ENCODE results near the gene ZNF37A. TPM values are rescaled to one million over a fixed set of nuclear protein-coding genes. Genes with fewer than 3 reads are reported as not detected.
A peak's percentile ranks its signal among the peaks of the same experiment; 100 is the strongest.
"Not testable (repeated sequence)": the region's sequence is repeated elsewhere in the genome, so short reads cannot be mapped to it uniquely, and the experiment has no call there.

ZNF37A gene
- total RNA-seq, result 10 to 100 TPM; 22.8 to 27.1 TPM
- 1 to 10 TPM; 2.0 to 4.4 TPM for polyA plus RNA-seq

DNA sequence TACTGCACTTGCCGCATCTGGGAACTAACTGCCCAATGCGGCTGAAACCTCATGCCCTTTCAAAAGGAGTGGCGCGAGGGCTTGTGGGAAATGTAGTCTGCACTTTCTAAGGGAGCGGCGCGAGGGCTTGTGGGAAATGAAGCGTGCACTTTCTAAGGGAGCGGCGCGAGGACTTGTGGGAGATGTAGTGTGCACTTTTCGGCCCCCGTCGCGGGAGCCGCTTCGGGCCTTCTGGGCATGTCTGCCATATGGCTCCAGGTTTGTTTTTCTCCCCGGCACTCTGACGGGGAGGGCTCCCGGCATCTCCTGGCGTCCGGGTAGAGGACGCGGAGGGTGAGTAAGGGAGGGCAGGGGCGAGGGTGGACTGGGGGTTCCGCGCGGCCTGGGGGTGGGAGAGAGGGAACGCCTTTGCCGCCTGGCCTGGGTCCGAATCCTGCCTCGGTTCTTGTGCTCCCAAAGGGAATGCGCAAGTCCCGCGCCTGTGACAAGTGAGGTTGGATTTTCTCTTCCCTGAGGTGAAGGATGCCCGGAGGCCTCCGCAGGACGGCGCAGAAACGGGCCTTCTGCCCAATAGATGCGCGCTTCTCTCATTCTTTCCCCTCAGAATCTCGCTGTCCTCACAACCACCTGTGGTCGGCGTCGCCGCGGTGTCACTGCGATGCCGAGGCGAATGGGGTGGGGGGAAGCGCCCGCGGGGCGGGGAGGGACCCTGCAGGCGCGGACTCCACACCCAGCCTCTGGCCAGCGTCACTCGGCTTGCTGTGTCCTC is at the start of gene ZNF37A:
Gene ZNF37A (plus strand): TSS at position 180 of the 769 bp plus-strand sequence. CDS start 2,281 bp downstream, outside the sequence.
- Histone ChIP-seq H3K9me3 (ENCODE audit: control insufficient read depth in 1 of 2, low read length in 2 of 2) (no peaks in the 10 kb centered on the region), H3K4me3 (ENCODE audit: low read length in 2 of 2) (peak within 1 kb of the TSS; percentile 59 to 87), H3K4me1 (ENCODE audit: insufficient read depth, low read length) (peaks cover 18% of the 10 kb centered on the region), H3K27ac (ENCODE audit: low read depth, low read length) (peak within 1 kb of the TSS; percentile 86), H3K27me3 (ENCODE audit: insufficient read depth, low read length) (no peaks in the 10 kb centered on the region), H3K36me3 (ENCODE audit: insufficient read depth, low read length) (peaks cover 6% of the 10 kb centered on the region)
- H3K4me1 Mint-ChIP-seq, result peaks cover 21 to 41% (median 31%) of the 10 kb centered on the region in 4 donors
- H3K36me3 Mint-ChIP-seq, result peaks cover 40 to 44% of the 10 kb centered on the region in 2 donors
- peak within 1 kb of the TSS; percentile 91 to 94 (median 93) for H3K4me3 Mint-ChIP-seq
- peak; percentile 82 to 94 (median 85) for DNase-seq
- H3K27ac Mint-ChIP-seq, result peak within 1 kb of the TSS; percentile 90 to 98 (median 95)
- CTCF ChIA-PET (ENCODE audit: partially characterized antibody), result interaction anchor here (1.2 to 1.9 kb wide), 4 partner anchors 84 to 308 kb away, joined by 3 to 25 read pairs (median 5); partner anchors contain the start of genes ZNF25 and ZNF33A
- intact Hi-C loops (cut with micrococcal nuclease), result loop anchor here (1.0 to 2.0 kb wide), 5 partner anchors 56 to 308 kb away; partner anchors contain the start of genes ZNF248, ZNF25 and ZNF33A
- peaks cover 0 to 2% of the 10 kb centered on the region in 2 donors for H3K27me3 Mint-ChIP-seq
- POLR2A ChIA-PET (ENCODE audit: partially characterized antibody), result interaction anchor here (0.6 to 3.5 kb wide), 5 partner anchors 13 to 308 kb away, joined by 3 to 28 read pairs (median 5); partner anchors contain the start of genes ZNF248, ZNF25 and ZNF33A
- peaks cover 0 to 8% (median 5%) of the 10 kb centered on the region in 8 donors for H3K9me3 Mint-ChIP-seq

DNA sequence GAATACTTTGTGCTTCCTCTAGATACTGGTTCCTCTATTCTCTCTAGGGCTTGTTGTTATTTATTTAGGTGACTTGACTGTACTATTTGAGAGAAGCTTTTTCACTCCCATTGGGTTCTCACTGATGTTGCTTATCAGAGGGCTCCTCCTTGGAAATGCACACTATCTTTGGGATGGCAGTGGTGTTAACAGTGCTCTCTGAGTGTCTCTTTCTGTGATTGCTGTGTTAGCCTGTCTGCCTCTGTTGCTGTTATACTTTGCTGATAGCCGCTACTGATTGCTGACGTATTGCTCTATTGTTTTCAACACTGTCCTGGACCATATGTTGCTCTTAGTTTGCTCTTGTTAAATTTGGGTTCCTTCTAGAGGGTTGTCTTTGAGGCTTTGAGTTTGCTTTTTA is 49.0 kb upstream of the ZNF37A start:
- Mint-ChIP-seq H3K4me3 (no peak overlapping the region), H3K36me3 (peaks cover 71% of the 10 kb centered on the region in 2 donors), H3K9me3 (peaks cover 2 to 31% (median 19%) of the 10 kb centered on the region in 8 donors), H3K4me1 (peaks cover 20 to 43% (median 26%) of the 10 kb centered on the region in 4 donors), H3K27ac (peak overlapping the region in 3 of 7 donors; percentile 50 to 60 (median 52)), H3K27me3 (no peaks in the 10 kb centered on the region)
- ChIA-PET POLR2A (ENCODE audit: partially characterized antibody) (no interaction called here), CTCF (ENCODE audit: partially characterized antibody) (no interaction called here)
- intact Hi-C loops (cut with micrococcal nuclease), result no loop called here
- H3K36me3 ChIP-seq (ENCODE audit: insufficient read depth, low read length), result peaks cover 4% of the 10 kb centered on the region
- H3K4me1 ChIP-seq (ENCODE audit: insufficient read depth, low read length), result peaks cover 17% of the 10 kb centered on the region
- DNase-seq, result no peak
- no peak overlapping the region for H3K4me3 ChIP-seq (ENCODE audit: low read length in 2 of 2)
- H3K27me3 ChIP-seq (ENCODE audit: insufficient read depth, low read length), result no peaks in the 10 kb centered on the region
- no peak overlapping the region for H3K27ac ChIP-seq (ENCODE audit: low read depth, low read length)
- no peaks in the 10 kb centered on the region for H3K9me3 ChIP-seq (ENCODE audit: control insufficient read depth in 1 of 2, low read length in 2 of 2)

DNA sequence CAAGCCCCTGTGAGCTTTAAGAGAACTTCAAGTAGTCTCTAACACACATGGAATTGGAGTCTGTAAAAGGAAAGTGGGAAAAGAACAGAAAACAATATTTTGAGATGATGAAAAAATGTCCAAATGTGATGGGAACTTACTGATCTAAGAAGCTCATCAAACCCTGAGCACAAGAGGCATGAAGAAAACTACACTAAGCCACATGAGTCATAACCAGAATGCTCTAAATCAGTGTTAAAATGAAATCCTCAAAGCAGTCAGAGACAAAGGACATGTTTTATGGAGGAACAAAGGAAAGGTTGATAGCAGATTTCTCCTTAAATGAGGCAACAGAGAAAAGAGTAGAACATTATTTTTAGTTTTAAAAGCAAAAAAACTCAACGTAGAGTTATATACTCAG is 46.5 kb upstream of the ZNF37A start:
- Histone ChIP-seq H3K4me3 (ENCODE audit: low read length in 2 of 2) (no peak overlapping the region), H3K9me3 (ENCODE audit: control insufficient read depth in 1 of 2, low read length in 2 of 2) (no peaks in the 10 kb centered on the region), H3K27me3 (ENCODE audit: insufficient read depth, low read length) (no peaks in the 10 kb centered on the region), H3K4me1 (ENCODE audit: insufficient read depth, low read length) (peaks cover 9% of the 10 kb centered on the region), H3K27ac (ENCODE audit: low read depth, low read length) (no peak overlapping the region), H3K36me3 (ENCODE audit: insufficient read depth, low read length) (peaks cover 4% of the 10 kb centered on the region)
- ChIA-PET CTCF (ENCODE audit: partially characterized antibody) (interaction anchor here (0.7 to 1.3 kb wide), 2 partner anchors 9 to 365 kb away, joined by 3 to 5 read pairs; no protein-coding TSS in a partner anchor), POLR2A (ENCODE audit: partially characterized antibody) (no interaction called here)
- H3K27ac Mint-ChIP-seq, result no peak overlapping the region
- no peaks in the 10 kb centered on the region for H3K27me3 Mint-ChIP-seq
- peaks cover 12 to 30% (median 16%) of the 10 kb centered on the region in 4 donors for H3K4me1 Mint-ChIP-seq
- H3K4me3 Mint-ChIP-seq, result no peak overlapping the region
- no peak for DNase-seq
- peaks cover 2 to 46% (median 30%) of the 10 kb centered on the region in 8 donors for H3K9me3 Mint-ChIP-seq
- intact Hi-C loops (cut with micrococcal nuclease), result no loop called here
- H3K36me3 Mint-ChIP-seq, result peaks cover 74 to 75% of the 10 kb centered on the region in 2 donors

DNA sequence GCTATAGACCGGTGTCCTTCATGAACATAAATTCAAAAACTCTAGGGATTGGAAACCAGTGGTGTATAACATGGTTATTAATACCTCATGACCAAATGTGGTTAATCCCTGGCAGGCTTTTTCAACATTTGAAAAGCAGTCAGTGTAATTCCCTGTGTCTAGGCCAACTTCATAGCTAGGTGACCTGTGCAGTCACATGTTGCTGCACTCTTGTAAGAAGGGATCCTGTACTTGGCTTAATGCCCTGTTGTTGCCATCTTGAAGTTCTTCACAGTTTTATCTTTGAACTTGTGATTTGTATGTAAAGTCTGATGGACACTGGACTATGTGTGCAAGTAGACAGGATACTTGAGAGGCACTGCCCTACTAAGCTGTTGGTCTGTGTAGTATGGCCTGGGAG is 43.9 kb upstream of the ZNF37A start:
- H3K9me3 ChIP-seq (ENCODE audit: control insufficient read depth in 1 of 2, low read length in 2 of 2), result peaks cover 0 to 23% of the 10 kb centered on the region in 2 donors

DNA sequence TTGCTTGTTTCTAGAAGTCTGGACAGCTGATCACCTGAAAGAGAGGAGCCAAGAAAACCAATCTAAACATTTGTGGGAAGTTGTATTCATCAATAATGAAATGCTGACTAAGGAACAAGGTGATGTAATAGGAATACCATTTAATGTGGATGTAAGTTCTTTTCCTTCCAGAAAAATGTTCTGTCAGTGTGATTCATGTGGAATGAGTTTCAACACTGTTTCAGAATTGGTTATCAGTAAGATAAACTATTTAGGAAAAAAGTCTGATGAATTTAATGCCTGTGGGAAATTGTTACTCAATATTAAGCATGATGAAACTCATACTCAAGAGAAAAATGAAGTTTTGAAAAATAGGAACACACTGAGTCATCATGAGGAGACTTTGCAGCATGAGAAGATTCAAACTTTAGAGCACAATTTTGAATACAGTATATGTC is 39.8 kb upstream of the ZNF37A start:
- ChIA-PET POLR2A (ENCODE audit: partially characterized antibody) (no interaction called here), CTCF (ENCODE audit: partially characterized antibody) (no interaction called here)
- Histone ChIP-seq H3K4me1 (ENCODE audit: insufficient read depth, low read length) (no peaks in the 10 kb centered on the region), H3K9me3 (ENCODE audit: control insufficient read depth in 1 of 2, low read length in 2 of 2) (peaks cover 5 to 47% of the 10 kb centered on the region in 2 donors), H3K27me3 (ENCODE audit: insufficient read depth, low read length) (no peaks in the 10 kb centered on the region), H3K27ac (ENCODE audit: low read depth, low read length) (no peak overlapping the region), H3K36me3 (ENCODE audit: insufficient read depth, low read length) (peaks cover 45% of the 10 kb centered on the region), H3K4me3 (ENCODE audit: low read length in 2 of 2) (no peak overlapping the region)
- Mint-ChIP-seq H3K4me3 (no peak overlapping the region), H3K9me3 (peaks cover 2 to 85% (median 79%) of the 10 kb centered on the region in 8 donors), H3K27ac (no peak overlapping the region), H3K4me1 (no peaks in the 10 kb centered on the region), H3K27me3 (no peaks in the 10 kb centered on the region), H3K36me3 (peaks cover 86 to 87% of the 10 kb centered on the region in 2 donors)
- DNase-seq, result no peak
- intact Hi-C loops (cut with micrococcal nuclease), result no loop called here

More for the DNA sequence above, 43.9 kb upstream of the ZNF37A start:
- ChIA-PET CTCF (ENCODE audit: partially characterized antibody) (no interaction called here), POLR2A (ENCODE audit: partially characterized antibody) (no interaction called here)
- Mint-ChIP-seq H3K4me1 (peaks cover under 1 to 8% (median 2%) of the 10 kb centered on the region in 4 donors), H3K27ac (no peak overlapping the region), H3K4me3 (no peak overlapping the region), H3K9me3 (peaks cover 3 to 70% (median 54%) of the 10 kb centered on the region in 8 donors), H3K36me3 (peaks cover 79 to 80% of the 10 kb centered on the region in 2 donors), H3K27me3 (no peaks in the 10 kb centered on the region)
- Histone ChIP-seq H3K27me3 (ENCODE audit: insufficient read depth, low read length) (no peaks in the 10 kb centered on the region), H3K4me1 (ENCODE audit: insufficient read depth, low read length) (no peaks in the 10 kb centered on the region), H3K36me3 (ENCODE audit: insufficient read depth, low read length) (peaks cover 25% of the 10 kb centered on the region), H3K4me3 (ENCODE audit: low read length in 2 of 2) (no peak overlapping the region), H3K27ac (ENCODE audit: low read depth, low read length) (no peak overlapping the region)
- intact Hi-C loops (cut with micrococcal nuclease), result no loop called here
- no peak for DNase-seq

DNA sequence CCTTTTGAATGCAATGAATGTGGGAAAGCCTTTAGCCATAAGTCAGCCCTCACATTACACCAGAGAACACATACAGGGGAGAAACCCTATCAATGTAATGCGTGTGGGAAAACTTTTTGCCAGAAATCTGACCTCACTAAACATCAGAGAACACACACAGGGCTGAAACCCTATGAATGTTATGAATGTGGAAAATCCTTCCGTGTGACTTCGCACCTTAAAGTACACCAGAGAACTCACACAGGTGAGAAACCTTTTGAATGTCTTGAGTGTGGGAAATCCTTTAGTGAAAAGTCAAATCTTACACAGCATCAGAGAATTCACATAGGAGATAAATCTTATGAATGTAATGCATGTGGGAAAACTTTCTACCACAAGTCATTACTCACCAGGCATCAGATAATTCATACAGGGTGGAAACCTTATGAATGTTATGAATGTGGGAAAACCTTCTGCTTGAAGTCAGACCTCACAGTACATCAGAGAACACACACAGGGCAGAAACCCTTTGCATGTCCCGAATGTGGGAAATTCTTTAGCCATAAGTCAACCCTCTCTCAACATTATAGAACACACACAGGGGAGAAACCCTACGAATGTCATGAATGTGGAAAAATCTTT is 38.8 kb upstream of the ZNF37A start:
- H3K4me3 ChIP-seq (ENCODE audit: low read length in 2 of 2); DNase-seq; H3K4me1 Mint-ChIP-seq; intact Hi-C loops (cut with micrococcal nuclease); H3K27me3 ChIP-seq (ENCODE audit: insufficient read depth, low read length); H3K4me1 ChIP-seq (ENCODE audit: insufficient read depth, low read length); H3K4me3 Mint-ChIP-seq; POLR2A ChIA-PET (ENCODE audit: partially characterized antibody); CTCF ChIA-PET (ENCODE audit: partially characterized antibody); H3K27me3 Mint-ChIP-seq; H3K27ac ChIP-seq (ENCODE audit: low read depth, low read length): not testable (repeated sequence)
- peaks cover 85 to 90% of the 10 kb centered on the region in 2 donors for H3K36me3 Mint-ChIP-seq
- Histone ChIP-seq H3K9me3 (ENCODE audit: control insufficient read depth in 1 of 2, low read length in 2 of 2) (peaks cover 5 to 47% of the 10 kb centered on the region in 2 donors), H3K36me3 (ENCODE audit: insufficient read depth, low read length) (peaks cover 55% of the 10 kb centered on the region)
- peaks cover 2 to 86% (median 77%) of the 10 kb centered on the region in 8 donors for H3K9me3 Mint-ChIP-seq
- peak overlapping the region in 1 of 7 donors; percentile 15 for H3K27ac Mint-ChIP-seq

DNA sequence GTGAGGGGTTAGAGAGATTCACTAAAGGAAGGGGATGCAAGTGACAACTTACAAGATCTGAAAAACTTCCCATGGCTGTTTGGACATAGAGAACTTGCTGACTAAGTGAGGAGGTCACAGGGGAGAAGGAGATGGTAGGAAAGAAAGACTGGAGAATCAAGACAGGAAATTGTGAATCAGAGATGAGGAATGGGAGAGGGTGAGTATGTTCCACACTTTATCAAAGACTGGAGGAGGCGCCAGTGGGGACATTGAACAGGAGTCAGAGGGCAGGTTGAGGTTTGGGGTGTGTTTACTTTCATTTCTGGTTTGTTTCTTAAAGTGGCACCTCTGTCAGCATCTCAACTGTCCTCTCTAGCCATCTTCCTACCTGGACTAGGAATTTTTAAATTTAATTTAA is 24.5 kb upstream of the ZNF37A start:
- H3K9me3 ChIP-seq (ENCODE audit: control insufficient read depth in 1 of 2, low read length in 2 of 2); DNase-seq; H3K36me3 Mint-ChIP-seq; H3K27me3 ChIP-seq (ENCODE audit: insufficient read depth, low read length); H3K27me3 Mint-ChIP-seq; CTCF ChIA-PET (ENCODE audit: partially characterized antibody); H3K4me1 Mint-ChIP-seq; H3K4me3 ChIP-seq (ENCODE audit: low read length in 2 of 2); H3K27ac ChIP-seq (ENCODE audit: low read depth, low read length); H3K36me3 ChIP-seq (ENCODE audit: insufficient read depth, low read length); intact Hi-C loops (cut with micrococcal nuclease); H3K4me1 ChIP-seq (ENCODE audit: insufficient read depth, low read length); POLR2A ChIA-PET (ENCODE audit: partially characterized antibody): not testable (repeated sequence)
- Mint-ChIP-seq H3K4me3 (peak overlapping the region in 1 of 8 donors; percentile 5), H3K27ac (peak overlapping the region in 2 of 7 donors; percentile 77 to 81), H3K9me3 (peaks cover under 1 to 39% (median 19%) of the 10 kb centered on the region in 8 donors)

Data from CD4-positive, alpha-beta memory T cell (primary cell).